Colonic mucosa (tissue), 4 donors: ENCODE data around the gene SH3BP4. TPM values are rescaled to one million over a fixed set of nuclear protein-coding genes. Genes with fewer than 3 reads are reported as not detected.

Experiments used
- DNase-seq: peaks from one replicate; pipeline ENCODE4 v3.0.0-alpha.2; 2020
- H3K27ac ChIP-seq: fragments of 200-600 bp; one replicate; pipeline ENCODE4 v1.8.0; 2021
- H3K27me3 ChIP-seq: fragments of 200-600 bp; one replicate; pipeline ENCODE4 v1.8.0; 2021
- H3K36me3 ChIP-seq: fragments of 200-600 bp; one replicate; pipeline ENCODE4 v1.8.0; 2021
- H3K4me1 ChIP-seq: fragments of 200-600 bp; one replicate; pipeline ENCODE4 v1.8.0; 2021; ENCODE audit warnings: mild to moderate bottlenecking
- H3K4me3 ChIP-seq: fragments of 200-600 bp; one replicate; pipeline ENCODE4 v1.8.0; 2021
- H3K9ac ChIP-seq, 2 donors: one replicate each; pipeline ENCODE4 v1.7.0; 2013; ENCODE audit warnings: control low read depth in 2 of 2, low read depth in 2 of 2, low read length in 2 of 2
- H3K9me3 ChIP-seq: fragments of 200-600 bp; one replicate; pipeline ENCODE4 v1.8.0; 2021
- CTCF ChIP-seq: fragments of 200-600 bp; IDR thresholded peaks from one replicate; pipeline ENCODE4 v1.8.0; 2022; ENCODE audit warnings: antibody characterized with exemption, mild to moderate bottlenecking
- intact Hi-C: fragments of 100-400 bp; cut with DNase I; formaldehyde crosslinking; loops from one replicate; pipeline ENCODE4 v1.14.1; 2022
- total RNA-seq, 2 donors: library from RNA; stranded (reverse); fragmentation: NEBNext Ultra II Directional in 1 of 2; extraction: Animal tissue kit (Norgen Biotek cat#: 25700) in 1 of 2; gene quantifications; one replicate each; pipeline ENCODE4 v1.2.1, GENCODE V29; 2021
- donor health status: healthy.
- donor health status: DM: no; HTN: no; CAD: no.
- donor health status: DM: no; HTN: no; CAD: no.

Gene SH3BP4
- total RNA-seq, 2 donors from 2014 or later: 29.1 to 44.4 TPM

DNA sequence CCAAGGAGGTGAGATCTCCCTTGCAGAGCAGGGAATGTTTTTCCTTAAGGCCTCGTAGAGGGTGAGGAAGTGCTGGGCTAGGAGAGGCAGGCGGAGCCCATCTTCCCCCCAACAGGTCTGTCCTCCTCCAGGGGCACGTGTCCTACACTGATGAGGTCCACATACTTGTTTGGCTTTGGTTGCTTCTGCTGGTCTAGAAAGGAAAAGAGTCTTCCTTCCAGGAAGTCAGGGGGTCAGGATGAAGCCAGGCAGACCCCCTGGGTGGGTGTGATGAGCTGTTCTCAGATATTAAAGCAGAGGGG lies 6.0 kb downstream of the SH3BP4 start:
- no peaks in the 10 kb centered on the region for H3K36me3 ChIP-seq
- H3K27ac ChIP-seq: no peak overlapping the region
- TF ChIP-seq CTCF: no peak
- peaks cover 4% of the 10 kb centered on the region for H3K4me1 ChIP-seq
- DNase-seq: no peak
- intact Hi-C loops: no loop called here
- no peak overlapping the region for H3K9ac ChIP-seq
- no peak overlapping the region for H3K4me3 ChIP-seq
- no peaks in the 10 kb centered on the region for H3K27me3 ChIP-seq
- H3K9me3 ChIP-seq: no peaks in the 10 kb centered on the region

GRCh38 chr2:234958311-234958710 lies 6.5 kb downstream of the SH3BP4 start:
- Histone ChIP-seq H3K27ac (no peak overlapping the region), H3K36me3 (no peaks in the 10 kb centered on the region)

DNA sequence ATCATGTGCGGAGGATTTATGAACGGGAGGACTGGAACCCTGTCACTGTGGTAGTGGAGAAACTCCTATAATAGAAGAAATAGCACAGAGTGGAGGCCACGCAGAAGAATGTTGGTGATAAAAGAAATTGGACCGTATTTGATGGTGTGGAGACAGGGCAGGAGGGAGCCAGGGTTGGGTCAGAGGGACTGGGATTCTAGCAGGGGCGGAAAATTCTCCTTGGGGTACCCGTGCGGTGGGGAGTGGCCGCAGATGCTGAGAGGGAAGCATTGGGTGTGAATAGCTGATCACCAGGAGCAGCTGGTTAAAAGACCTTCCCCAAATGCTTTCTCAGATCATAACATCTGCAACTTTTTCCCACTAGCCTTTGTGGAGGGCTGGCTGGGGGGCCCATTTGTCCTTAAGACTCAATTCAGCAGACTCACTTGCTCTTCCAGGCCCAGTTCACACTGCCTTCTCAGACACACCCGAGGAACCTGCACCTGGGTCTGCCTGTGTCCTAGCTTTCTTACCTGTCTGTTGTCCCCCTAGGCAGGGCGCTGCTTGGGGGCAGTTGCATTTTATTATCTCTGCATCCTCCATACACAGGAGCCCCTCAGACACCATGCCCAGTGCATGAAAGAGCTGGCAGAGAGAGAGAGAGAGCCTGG lies 7.1 kb downstream of the SH3BP4 start:
- TF ChIP-seq CTCF: no peak
- peaks cover under 1% of the 10 kb centered on the region for H3K4me1 ChIP-seq
- no peak overlapping the region for H3K4me3 ChIP-seq
- no peaks in the 10 kb centered on the region for H3K36me3 ChIP-seq
- peak; percentile 15 for DNase-seq
- no peak overlapping the region for H3K27ac ChIP-seq
- H3K9me3 ChIP-seq: no peaks in the 10 kb centered on the region
- intact Hi-C loops: no loop called here
- H3K9ac ChIP-seq: no peak overlapping the region
- H3K27me3 ChIP-seq: no peaks in the 10 kb centered on the region

More at GRCh38 chr2:234958311-234958710, 6.5 kb downstream of the SH3BP4 start:
- no peak overlapping the region for H3K4me3 ChIP-seq
- H3K9ac ChIP-seq: no peak overlapping the region
- peaks cover 4% of the 10 kb centered on the region for H3K4me1 ChIP-seq
- H3K27me3 ChIP-seq: no peaks in the 10 kb centered on the region
- intact Hi-C loops: no loop called here
- TF ChIP-seq CTCF: no peak
- no peaks in the 10 kb centered on the region for H3K9me3 ChIP-seq
- no peak for DNase-seq

DNA sequence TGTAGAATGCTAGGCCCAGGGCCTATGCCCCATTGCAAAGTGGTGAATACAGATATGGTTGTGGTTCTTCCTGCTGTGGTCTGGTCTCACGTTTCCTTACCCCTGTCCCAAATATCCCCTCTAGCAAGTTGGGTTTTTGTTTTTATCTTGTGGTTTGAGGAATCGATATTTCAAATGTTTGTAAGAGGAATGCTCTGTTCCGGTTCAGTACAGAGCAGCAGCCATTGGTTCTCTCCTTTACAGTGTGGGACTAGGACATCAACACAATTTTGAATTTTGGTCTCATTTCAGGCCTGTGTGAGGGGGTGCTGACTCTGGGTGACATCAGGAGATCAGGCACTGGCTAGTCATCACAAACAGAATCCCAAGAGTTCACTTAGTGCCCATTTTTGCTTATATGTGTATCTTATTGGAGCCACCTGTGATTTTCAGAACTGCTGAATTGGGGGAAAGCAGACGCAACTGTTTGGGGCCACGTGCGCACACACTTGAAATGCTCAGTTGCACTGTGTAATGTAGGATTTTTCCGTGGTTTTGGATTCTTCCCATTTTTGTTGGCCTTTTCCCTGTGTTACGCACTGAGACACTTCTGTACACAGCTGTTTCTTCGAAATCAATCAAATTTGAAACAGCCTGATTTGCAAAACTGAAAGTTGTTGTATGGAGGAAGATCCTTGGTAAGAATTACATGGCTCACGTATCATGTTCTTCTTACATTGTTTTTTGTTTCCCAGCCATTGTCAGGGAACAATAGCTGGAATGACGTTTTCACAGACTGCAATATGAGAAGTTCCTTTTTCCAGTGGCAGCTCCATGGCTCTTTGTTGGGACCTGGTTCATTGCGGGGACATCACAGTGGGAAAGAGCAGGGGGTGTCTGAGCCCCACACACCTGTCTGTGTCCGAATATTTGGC lies 8.6 kb downstream of the SH3BP4 start:
- Histone ChIP-seq H3K27ac (no peak overlapping the region), H3K4me1 (no peaks in the 10 kb centered on the region), H3K36me3 (no peaks in the 10 kb centered on the region), H3K4me3 (no peak overlapping the region), H3K27me3 (no peaks in the 10 kb centered on the region), H3K9ac (no peak overlapping the region), H3K9me3 (no peaks in the 10 kb centered on the region)
- intact Hi-C loops: no loop called here
- TF ChIP-seq CTCF: no peak
- DNase-seq: peak; percentile 12

DNA sequence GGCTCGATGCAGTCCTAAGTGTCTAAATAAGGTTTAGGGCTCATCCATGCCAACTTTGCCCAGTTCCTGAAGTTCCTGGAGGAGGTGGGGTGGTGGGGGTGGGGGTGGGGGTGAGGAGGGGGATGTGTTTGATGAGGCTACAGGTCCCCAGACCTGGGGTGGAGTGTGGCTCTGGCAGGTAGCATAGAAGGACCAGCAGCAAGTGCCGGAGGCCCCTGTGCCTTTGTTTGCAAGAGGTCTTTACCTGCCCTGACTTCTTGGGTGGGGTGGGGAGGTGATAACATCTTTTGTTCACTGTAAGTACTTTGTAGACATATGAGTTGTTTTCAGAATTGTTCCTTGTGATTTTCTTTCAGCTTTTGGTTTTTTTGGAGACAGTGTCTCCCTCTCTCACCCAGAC lies 10.0 kb downstream of the SH3BP4 start:
- no peaks in the 10 kb centered on the region for H3K9me3 ChIP-seq
- no peak for TF ChIP-seq CTCF
- no peak overlapping the region for H3K27ac ChIP-seq
- no peaks in the 10 kb centered on the region for H3K36me3 ChIP-seq
- intact Hi-C loops: no loop called here
- H3K4me3 ChIP-seq: no peak overlapping the region
- H3K4me1 ChIP-seq: no peaks in the 10 kb centered on the region
- no peak overlapping the region for H3K9ac ChIP-seq
- no peak for DNase-seq
- H3K27me3 ChIP-seq: no peaks in the 10 kb centered on the region
